Measurements from ENCODE around the gene MCRIP2.

MCRIP2 gene

GRCh38 chr16:654034-654433, 12.4 kb downstream of the MCRIP2 start:
- no peak for DNase-seq (ENCODE audit: low spot score)
- no peak for TF ChIP-seq CTCF (IDR thresholded peaks at IDR 0.05; ENCODE audit: extremely low read depth, missing control alignments)

- DNase-seq (ENCODE audit: low spot score), result no peak
- no peak for TF ChIP-seq CTCF (IDR thresholded peaks at IDR 0.05; ENCODE audit: extremely low read depth, missing control alignments)
Observed at GRCh38 chr16:657487-657886, 15.9 kb downstream of the MCRIP2 start.

GRCh38 chr16:658679-659571, 17.3 kb downstream of the MCRIP2 start:
- no peak for DNase-seq (ENCODE audit: low spot score)
- no peak for TF ChIP-seq CTCF (IDR thresholded peaks at IDR 0.05; ENCODE audit: extremely low read depth, missing control alignments)

GRCh38 chr16:659618-660017, 18.0 kb downstream of the MCRIP2 start:
- DNase-seq (ENCODE audit: low spot score), result no peak

GRCh38 chr16:660132-660458, 18.5 kb downstream of the MCRIP2 start:
- DNase-seq (ENCODE audit: low spot score), result no peak
- no peak for TF ChIP-seq CTCF (IDR thresholded peaks at IDR 0.05; ENCODE audit: extremely low read depth, missing control alignments)

More at GRCh38 chr16:659618-660017, 18.0 kb downstream of the MCRIP2 start:
- no peak for TF ChIP-seq CTCF (IDR thresholded peaks at IDR 0.05; ENCODE audit: extremely low read depth, missing control alignments)

GRCh38 chr16:660459-661183, 19.0 kb downstream of the MCRIP2 start:
- peak; percentile 97 for DNase-seq (ENCODE audit: low spot score)

More at GRCh38 chr16:660459-661183, 19.0 kb downstream of the MCRIP2 start:
- TF ChIP-seq CTCF (IDR thresholded peaks at IDR 0.05; ENCODE audit: extremely low read depth, missing control alignments), result peak; percentile 47
